Ovary (tissue), 3 donors: ENCODE results near the gene TSSK6.

Source experiments
- CTCF ChIP-seq, 3 donors: fragments of 450-650 bp in 2 of 3; fragments of 200-600 bp in 1 of 3; IDR thresholded peaks; one replicate each; pipeline versions ENCODE4 v1.5.1 to v1.8.0; 2016 to 2022; ENCODE audit warnings: antibody characterized with exemption in 3 of 3, mild to moderate bottlenecking in 1 of 3
- EP300 ChIP-seq: sonication (generic); formaldehyde crosslinking; IDR thresholded peaks from one replicate; pipeline ENCODE4 v1.6.1; 2017; ENCODE audit warnings: antibody characterized with exemption
- POLR2A ChIP-seq: fragments of 450-650 bp; IDR thresholded peaks from one replicate; pipeline ENCODE4 v1.6.1; 2017; ENCODE audit warnings: antibody characterized with exemption, mild to moderate bottlenecking, moderate library complexity
- donor health status: DM: no; HTN: no; CAD: no.

- TF ChIP-seq CTCF (IDR thresholded peaks at IDR 0.05) (no peak), POLR2A (no peak), EP300 (no peak)
Measured at GRCh38 chr19:19545707-19546106, 30.4 kb upstream of the TSSK6 start.
